ENCODE data around the gene ARPC5L. TPM values are rescaled to one million over a fixed set of nuclear protein-coding genes. Genes with fewer than 3 reads are reported as not detected.

ARPC5L gene
- total and polyA plus RNA-seq, 2 of the 8 experiments (the other 6 are each of a cell fraction or from before 2014, with no cell fraction given), result 34.1 to 50.6 TPM

DNA sequence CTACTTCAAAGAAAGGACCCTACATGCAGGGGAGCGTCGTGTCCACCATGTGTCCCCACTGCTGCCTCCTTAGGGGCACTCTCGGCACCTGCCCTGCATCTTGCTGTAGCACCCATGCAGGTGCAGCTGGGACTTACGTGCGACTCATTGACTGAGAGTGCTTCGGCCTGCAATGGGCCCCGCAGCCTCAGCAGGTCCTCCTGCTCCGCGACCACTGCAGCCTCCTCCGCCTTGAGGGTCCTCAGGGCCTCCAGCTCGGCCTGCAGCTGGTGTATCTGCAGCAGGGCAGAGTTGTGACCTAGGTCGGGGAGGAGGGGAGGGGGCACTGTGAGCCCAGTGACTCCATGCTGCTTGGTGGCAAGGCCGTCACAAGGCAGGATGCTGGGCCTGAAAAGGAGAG, 27.1 kb downstream of the ARPC5L start:
- Histone ChIP-seq H2AFZ (ENCODE audit: low read length) (no peak overlapping the region), H3K27me3 (replicated peaks in 1 of 4; ENCODE audit: control insufficient read depth in 3 of 4, extremely low read depth in 1 of 4, insufficient read depth in 3 of 4, low read length in 3 of 4) (no peaks in the 10 kb centered on the region), H2BK20ac (ENCODE audit: low read length) (no peak overlapping the region), H3K27ac (ENCODE audit: low read depth, low read length) (no peak overlapping the region), H4K20me1 (replicated peaks in 1 of 2; ENCODE audit: control insufficient read depth in 1 of 2, insufficient read depth in 2 of 2, low read length in 2 of 2) (peaks cover 0 to 2% of the 10 kb centered on the region in 2 experiments), H3K23ac (ENCODE audit: insufficient read length) (no peak overlapping the region), H2BK120ac (replicated peaks; ENCODE audit: low read depth, low read length) (no peak overlapping the region), H3K4me3 (ENCODE audit: extremely low read depth in 1 of 4, insufficient read depth in 2 of 4, low read depth in 3 of 4, low read length in 4 of 4) (no peak overlapping the region), H3K36me3 (ENCODE audit: control insufficient read depth in 2 of 4, insufficient read depth in 4 of 4, low read length in 3 of 4) (no peaks in the 10 kb centered on the region; a peak in 1 of 8 replicates), H2AK5ac (ENCODE audit: low read depth, low read length) (no peak overlapping the region), H4K8ac (ENCODE audit: extremely low read depth, insufficient read depth, low read length) (no peak overlapping the region), H3K4ac (replicated peaks; ENCODE audit: insufficient read length, low read depth, low read length) (no peak overlapping the region), H3K79me2 (ENCODE audit: control insufficient read depth in 1 of 2, insufficient read depth in 2 of 2, low read length in 2 of 2) (no peaks in the 10 kb centered on the region), H4K91ac (replicated peaks; ENCODE audit: insufficient read length, low read length) (no peak overlapping the region), H2BK12ac (ENCODE audit: low read depth, low read length) (no peak overlapping the region), H3K4me1 (replicated peaks in 1 of 4; ENCODE audit: control insufficient read depth in 3 of 4, insufficient read depth in 4 of 4, low read length in 3 of 4) (peaks cover 0 to 2% (median under 1%) of the 10 kb centered on the region in 4 experiments; a peak in 3 of 7 replicates), H3K14ac (ENCODE audit: insufficient read length) (no peak overlapping the region), H2BK15ac (ENCODE audit: low read length) (no peak overlapping the region), H3K56ac (replicated peaks; ENCODE audit: insufficient read length, low read depth, low read length) (no peak overlapping the region), H3K9me3 (ENCODE audit: insufficient read depth in 2 of 2, low read depth in 1 of 2, low read length in 1 of 2) (no peaks in the 10 kb centered on the region; a peak in 1 of 4 replicates), H3K4me2 (ENCODE audit: insufficient read depth in 1 of 2, low read depth in 2 of 2, low read length in 2 of 2) (no peak overlapping the region), H3K9ac (replicated peaks in 1 of 4; ENCODE audit: extremely low read depth in 1 of 4, low read depth in 3 of 4, low read length in 3 of 4) (no peak overlapping the region), H3K18ac (ENCODE audit: extremely low read depth, low read length) (no peak overlapping the region), H4K5ac (ENCODE audit: insufficient read length, low read depth, low read length) (no peak overlapping the region), H3K79me1 (ENCODE audit: low read depth, low read length) (no peaks in the 10 kb centered on the region), H3K23me2 (ENCODE audit: low read depth, low read length) (no peaks in the 10 kb centered on the region), H2BK5ac (ENCODE audit: low read depth, low read length) (no peak overlapping the region)
- DNase-seq (ENCODE audit: low read depth in 1 of 2, low spot score in 2 of 2) (no peak), FAIRE-seq (no peak)
- WGBS, 2 experiments (ENCODE audit: extremely low coverage in 1 of 2, insufficient coverage in 1 of 2, insufficient read length in 1 of 2, insufficient replicate concordance in 2 of 2, low coverage in 1 of 2, low lambda C conversion rate in 2 of 2, missing lambda C conversion rate in 1 of 2), result 88% methylated on average over 11 of the region's 13 CpGs; no CpG with 5 or more reads in 1 of the 2 experiments
- ChIA-PET POLR2A (ENCODE audit: partially characterized antibody) (interaction anchor here (1.4 to 31.1 kb wide), 2 partner anchors 10 to 26 kb away, joined by 5 to 573 read pairs; partner anchors contain the start of genes ARPC5L, RPL35 and WDR38), CTCF (ENCODE audit: partially characterized antibody) (interaction anchor here (0.8 to 3.0 kb wide), 8 partner anchors 9 to 112 kb away, joined by 3 to 17 read pairs (median 4); partner anchors contain the start of genes OLFML2A and WDR38)
- TF ChIP-seq CREB1 (IDR thresholded peaks at IDR 0.05) (no peak), TBP (IDR thresholded peaks at IDR 0.05; ENCODE audit: low read depth, low read length) (no peak), SRF (IDR thresholded peaks at IDR 0.05; ENCODE audit: low read depth, low read length) (no peak), HDAC6 (IDR thresholded peaks at IDR 0.05; ENCODE audit: low read depth, low read length) (no peak), BACH1 (IDR thresholded peaks at IDR 0.05; ENCODE audit: low read length) (no peak), TCF12 (IDR thresholded peaks at IDR 0.05; ENCODE audit: low read depth, low read length) (no peak), SP2 (IDR thresholded peaks at IDR 0.05; ENCODE audit: low read length) (no peak), BCL11A (IDR thresholded peaks at IDR 0.05; ENCODE audit: low read depth in 2 of 2, low read length in 2 of 2) (no peak), POLR2A (IDR thresholded peaks at IDR 0.05; ENCODE audit: control extremely low read depth in 1 of 2, low read depth in 2 of 2, low read length in 2 of 2) (no peak), NRF1 (IDR thresholded peaks at IDR 0.05; ENCODE audit: low read depth, low read length) (no peak), SAP30 (IDR thresholded peaks at IDR 0.05; ENCODE audit: insufficient read depth, insufficient replicate concordance, low read length) (no peak), EP300 (IDR thresholded peaks at IDR 0.05; ENCODE audit: borderline replicate concordance in 1 of 2, low read depth in 2 of 2, low read length in 2 of 2) (no peak), EGR1 (IDR thresholded peaks at IDR 0.05; ENCODE audit: borderline replicate concordance, low read depth, low read length) (no peak), CHD2 (IDR thresholded peaks at IDR 0.05; ENCODE audit: low read length) (no peak), CHD1 (IDR thresholded peaks at IDR 0.05; ENCODE audit: low read depth, low read length) (no peak)

Measured in H1 (cell line).